Nephron progenitor cell (in vitro differentiated cells): Measurements from ENCODE around the gene PEMT.

ENCODE experiments used
- DNase-seq: peaks from one replicate; pipeline ENCODE4 v3.0.0; 2021
- H3K27ac Mint-ChIP-seq: 2 replicates; pipeline ENCODE4 v1.8.0; 2021; ENCODE audit warnings: mild to moderate bottlenecking, moderate library complexity, mixed read lengths
- H3K27me3 Mint-ChIP-seq: 2 replicates; pipeline ENCODE4 v1.8.0; 2021; ENCODE audit warnings: mild to moderate bottlenecking, low read depth, mixed read lengths; ENCODE audit not compliant: poor library complexity
- H3K36me3 Mint-ChIP-seq: 2 replicates; pipeline ENCODE4 v1.8.0; 2021; ENCODE audit warnings: low read depth, mixed read lengths
- H3K4me1 Mint-ChIP-seq: 2 replicates; pipeline ENCODE4 v1.8.0; 2021; ENCODE audit warnings: mixed read lengths
- H3K4me3 Mint-ChIP-seq: 2 replicates; pipeline ENCODE4 v1.8.0; 2021; ENCODE audit warnings: mild to moderate bottlenecking, moderate library complexity, mixed read lengths
- H3K9me3 Mint-ChIP-seq: 2 replicates; pipeline ENCODE4 v1.8.0; 2021; ENCODE audit warnings: mild to moderate bottlenecking, moderate library complexity, mixed read lengths
- TF ChIP-seq, protein P1 (sequence below): fragments of 200-600 bp; sonication (generic); IDR thresholded peaks from 2 replicates; pipeline ENCODE4 v1.5.0; 2021; ENCODE audit warnings: antibody characterized with exemption

PEMT gene

DNA sequence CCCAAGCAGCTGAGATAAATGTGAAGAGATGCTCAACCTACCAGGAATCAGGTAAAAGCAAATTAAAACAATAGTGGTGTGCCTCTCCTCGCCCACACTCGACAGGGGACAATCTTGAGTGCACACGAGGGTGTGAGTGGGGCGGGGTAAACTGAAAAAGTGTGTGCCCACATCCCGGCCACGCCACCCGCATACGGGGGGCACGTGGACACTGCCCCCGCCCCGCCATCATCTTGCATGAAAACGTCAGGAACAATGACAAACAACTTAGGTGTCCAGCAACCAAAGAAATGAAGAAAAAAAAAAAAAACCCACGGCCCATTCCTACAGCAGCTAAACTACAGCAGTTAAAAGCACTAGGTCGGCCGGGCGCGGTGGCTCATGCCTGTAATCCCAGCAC lies 14.1 kb downstream of the PEMT start:
- Mint-ChIP-seq H3K4me3 (no peak overlapping the region), H3K9me3 (no peaks in the 10 kb centered on the region), H3K4me1 (peaks cover 47% of the 10 kb centered on the region), H3K27me3 (no peaks in the 10 kb centered on the region), H3K36me3 (peaks cover 3% of the 10 kb centered on the region), H3K27ac (peak overlapping the region; percentile 44)
- TF ChIP-seq, protein P1, sequence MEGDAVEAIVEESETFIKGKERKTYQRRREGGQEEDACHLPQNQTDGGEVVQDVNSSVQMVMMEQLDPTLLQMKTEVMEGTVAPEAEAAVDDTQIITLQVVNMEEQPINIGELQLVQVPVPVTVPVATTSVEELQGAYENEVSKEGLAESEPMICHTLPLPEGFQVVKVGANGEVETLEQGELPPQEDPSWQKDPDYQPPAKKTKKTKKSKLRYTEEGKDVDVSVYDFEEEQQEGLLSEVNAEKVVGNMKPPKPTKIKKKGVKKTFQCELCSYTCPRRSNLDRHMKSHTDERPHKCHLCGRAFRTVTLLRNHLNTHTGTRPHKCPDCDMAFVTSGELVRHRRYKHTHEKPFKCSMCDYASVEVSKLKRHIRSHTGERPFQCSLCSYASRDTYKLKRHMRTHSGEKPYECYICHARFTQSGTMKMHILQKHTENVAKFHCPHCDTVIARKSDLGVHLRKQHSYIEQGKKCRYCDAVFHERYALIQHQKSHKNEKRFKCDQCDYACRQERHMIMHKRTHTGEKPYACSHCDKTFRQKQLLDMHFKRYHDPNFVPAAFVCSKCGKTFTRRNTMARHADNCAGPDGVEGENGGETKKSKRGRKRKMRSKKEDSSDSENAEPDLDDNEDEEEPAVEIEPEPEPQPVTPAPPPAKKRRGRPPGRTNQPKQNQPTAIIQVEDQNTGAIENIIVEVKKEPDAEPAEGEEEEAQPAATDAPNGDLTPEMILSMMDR, result no peak
- no peak for DNase-seq

DNA sequence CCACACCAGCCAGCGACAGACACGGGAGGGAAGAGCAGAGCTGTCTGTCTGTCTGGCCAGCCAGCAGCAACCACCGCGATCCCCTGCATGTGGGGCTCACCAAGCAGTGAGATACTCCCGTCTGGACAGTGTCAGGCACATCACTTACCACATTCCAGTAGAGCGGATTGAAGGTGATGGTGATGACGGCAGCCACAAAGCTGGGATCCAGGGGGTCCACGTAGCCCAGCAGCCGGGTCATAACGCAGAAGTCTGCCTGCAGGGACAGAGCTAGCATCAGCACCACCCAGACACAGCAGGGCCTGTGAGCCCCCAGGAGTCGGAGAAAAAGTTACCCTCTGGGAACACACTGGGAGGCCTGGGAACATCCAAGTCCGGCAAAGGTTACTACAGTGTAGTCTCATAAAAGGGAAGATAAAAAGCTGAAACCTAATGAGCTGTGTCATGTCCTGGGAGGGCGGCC lies 14.7 kb downstream of the PEMT start:
- no peak overlapping the region for H3K4me3 Mint-ChIP-seq
- H3K36me3 Mint-ChIP-seq, result peaks cover 3% of the 10 kb centered on the region
- no peaks in the 10 kb centered on the region for H3K9me3 Mint-ChIP-seq
- DNase-seq, result no peak
- H3K27ac Mint-ChIP-seq, result peak overlapping the region; percentile 82
- H3K27me3 Mint-ChIP-seq, result no peaks in the 10 kb centered on the region
- peaks cover 46% of the 10 kb centered on the region for H3K4me1 Mint-ChIP-seq
- TF ChIP-seq, protein P1, result no peak

DNA sequence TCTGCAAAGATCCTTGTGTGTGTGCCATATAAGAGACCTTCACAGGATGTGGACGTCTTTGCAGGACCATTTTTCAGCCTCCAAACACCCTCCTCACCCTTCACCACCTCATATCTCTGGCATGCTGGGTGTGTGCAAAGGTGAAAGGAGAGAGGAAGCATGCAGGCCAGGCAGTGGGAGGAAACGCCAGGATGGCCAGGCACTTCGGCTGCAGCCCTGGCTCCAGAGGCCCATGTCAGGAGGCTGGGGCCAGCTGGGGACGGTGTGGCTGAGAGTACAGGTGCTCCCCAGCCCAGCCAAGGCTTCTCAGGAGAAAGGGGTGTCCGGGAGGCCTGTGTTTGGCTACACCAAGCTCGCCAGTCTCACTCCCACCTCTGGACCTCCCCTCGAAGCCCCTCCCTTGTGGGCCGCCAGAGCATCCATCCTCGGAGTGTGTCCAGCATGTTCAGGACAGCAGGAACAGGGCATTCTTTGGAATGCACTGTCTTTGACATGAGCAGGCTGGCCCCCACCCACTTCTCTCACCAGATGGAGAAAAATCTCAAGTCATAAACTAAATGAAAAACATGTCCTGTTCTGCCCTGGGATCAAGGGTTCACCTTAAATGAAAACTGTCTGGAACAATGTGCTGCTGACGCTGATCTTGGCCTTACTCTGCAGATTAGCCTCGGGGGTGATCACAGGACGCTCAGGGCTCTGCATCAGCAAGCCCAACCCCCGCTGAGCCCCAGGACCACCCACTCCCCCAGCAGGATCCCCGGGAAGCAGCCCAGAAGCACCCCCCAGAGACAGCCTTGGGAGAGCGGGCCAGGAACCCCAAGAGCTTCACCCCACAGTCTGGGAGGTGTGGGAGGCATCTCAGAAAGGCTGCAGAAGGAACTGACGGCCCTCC lies 15.9 kb downstream of the PEMT start:
- Mint-ChIP-seq H3K27me3 (no peaks in the 10 kb centered on the region), H3K27ac (peak overlapping the region; percentile 8), H3K4me3 (no peak overlapping the region), H3K4me1 (peaks cover 34% of the 10 kb centered on the region), H3K36me3 (peaks cover 3% of the 10 kb centered on the region), H3K9me3 (no peaks in the 10 kb centered on the region)
- DNase-seq, result no peak
- TF ChIP-seq, protein P1, result no peak

DNA sequence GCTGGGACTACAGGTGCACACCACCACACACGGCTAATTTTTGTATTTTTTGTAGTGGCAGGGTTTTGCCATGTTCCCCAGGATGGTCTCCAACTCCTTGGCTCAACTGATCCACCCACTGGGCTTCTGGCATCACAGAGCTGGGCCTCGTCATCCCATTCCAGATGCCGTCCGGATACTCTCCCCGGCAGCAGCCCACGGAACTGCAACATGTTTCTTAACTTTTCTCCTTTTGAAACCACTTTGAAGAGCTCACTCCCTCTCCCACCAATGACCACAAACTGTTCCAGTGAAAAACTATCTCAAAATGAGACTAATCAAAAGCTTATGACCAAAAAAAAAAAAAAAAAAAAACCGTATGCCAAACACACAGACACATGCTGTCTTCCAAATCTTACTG lies 17.6 kb downstream of the PEMT start:
- Mint-ChIP-seq H3K4me1 (peaks cover 26% of the 10 kb centered on the region), H3K9me3 (no peaks in the 10 kb centered on the region), H3K27ac (no peak overlapping the region), H3K4me3 (no peak overlapping the region), H3K36me3 (peaks cover 3% of the 10 kb centered on the region), H3K27me3 (peaks cover 2% of the 10 kb centered on the region)
- TF ChIP-seq, protein P1, result no peak
- DNase-seq, result no peak

DNA sequence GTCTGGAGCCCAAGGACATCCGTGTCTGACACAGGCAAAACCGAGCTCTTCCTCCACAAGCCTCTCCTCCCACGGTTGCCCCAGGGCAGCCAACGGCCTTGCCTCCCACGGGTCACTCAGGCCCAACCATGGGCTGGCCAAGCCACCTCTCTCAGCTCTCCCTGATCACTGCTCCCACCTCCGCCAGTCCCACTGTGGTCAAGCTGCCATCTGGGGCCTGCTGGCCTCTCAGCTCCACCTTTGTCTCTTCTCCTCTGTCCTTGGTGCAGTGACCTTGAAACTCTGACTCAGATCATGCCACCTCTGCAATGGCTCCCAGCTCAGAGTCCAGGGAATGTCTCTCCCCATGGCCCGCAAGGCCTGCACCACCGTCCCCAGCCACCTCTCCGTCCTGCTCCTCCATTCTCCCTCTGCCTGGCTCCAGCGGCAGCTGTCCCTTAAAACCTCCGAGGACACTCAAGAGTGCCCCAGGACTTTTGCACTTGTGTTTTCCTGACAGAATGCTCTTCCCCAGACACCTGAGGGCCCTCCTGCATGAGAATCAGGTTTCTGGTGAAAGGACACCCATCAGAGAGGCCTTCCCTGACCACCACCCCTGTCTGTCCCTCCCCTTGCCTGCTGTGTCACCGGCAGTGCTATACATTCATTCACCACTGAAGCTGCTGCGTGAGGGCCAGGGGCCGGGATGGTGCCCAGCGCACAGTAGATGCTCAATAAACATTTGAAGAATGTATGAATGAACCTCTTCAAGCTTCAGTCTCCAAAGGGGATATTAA lies 19.3 kb downstream of the PEMT start:
- no peak for DNase-seq
- TF ChIP-seq, protein P1, result no peak
- Mint-ChIP-seq H3K27me3 (peaks cover 5% of the 10 kb centered on the region), H3K4me1 (peaks cover 33% of the 10 kb centered on the region), H3K27ac (peak overlapping the region; percentile 91), H3K36me3 (peaks cover under 1% of the 10 kb centered on the region), H3K4me3 (no peak overlapping the region), H3K9me3 (no peaks in the 10 kb centered on the region)
